Measurements from ENCODE around the gene TTN.

TTN gene

GRCh38 chr2:178627401-178627800, 179.8 kb downstream of the TTN start:
- no peak for TF ChIP-seq CTCF (IDR thresholded peaks at IDR 0.05; ENCODE audit: low read length)
- Histone ChIP-seq H3K27me3 (replicated peaks; ENCODE audit: insufficient read depth, low read length) (no peaks in the 10 kb centered on the region), H4K20me1 (ENCODE audit: insufficient read depth, low read length) (no peaks in the 10 kb centered on the region), H3K4me1 (ENCODE audit: low read length) (no peaks in the 10 kb centered on the region), H3K9me3 (replicated peaks; ENCODE audit: insufficient read depth, low read length) (no peaks in the 10 kb centered on the region), H2AFZ (ENCODE audit: low read length) (no peak overlapping the region), H3K9ac (ENCODE audit: low read length) (no peak overlapping the region), H3K27ac (ENCODE audit: low read length) (no peak overlapping the region), H3F3A (ENCODE audit: insufficient read depth, low read length) (no peaks in the 10 kb centered on the region), H3K79me2 (ENCODE audit: low read length) (no peaks in the 10 kb centered on the region), H3K4me3 (ENCODE audit: low read length) (no peak overlapping the region), H3K36me3 (replicated peaks; ENCODE audit: insufficient read depth, low read length) (no peaks in the 10 kb centered on the region), H3K9me2 (replicated peaks; ENCODE audit: insufficient read depth, low read length) (no peaks in the 10 kb centered on the region), H3K4me2 (ENCODE audit: low read depth, low read length) (no peak overlapping the region)
- no peak for DNase-seq

GRCh38 chr2:178615969-178616368, 191.3 kb downstream of the TTN start:
- Histone ChIP-seq H3K36me3 (replicated peaks; ENCODE audit: insufficient read depth, low read length) (no peaks in the 10 kb centered on the region), H3K79me2 (ENCODE audit: low read length) (no peaks in the 10 kb centered on the region), H3K4me1 (ENCODE audit: low read length) (no peaks in the 10 kb centered on the region), H4K20me1 (ENCODE audit: insufficient read depth, low read length) (no peaks in the 10 kb centered on the region), H3K9ac (ENCODE audit: low read length) (no peak overlapping the region), H3K9me2 (replicated peaks; ENCODE audit: insufficient read depth, low read length) (no peaks in the 10 kb centered on the region), H3K27ac (ENCODE audit: low read length) (no peak overlapping the region), H3K27me3 (replicated peaks; ENCODE audit: insufficient read depth, low read length) (no peaks in the 10 kb centered on the region), H3K4me3 (ENCODE audit: low read length) (no peak overlapping the region), H3K9me3 (replicated peaks; ENCODE audit: insufficient read depth, low read length) (no peaks in the 10 kb centered on the region), H2AFZ (ENCODE audit: low read length) (no peak overlapping the region), H3F3A (ENCODE audit: insufficient read depth, low read length) (no peaks in the 10 kb centered on the region), H3K4me2 (ENCODE audit: low read depth, low read length) (no peak overlapping the region)
- no peak for DNase-seq
- TF ChIP-seq EZH2 (optimal IDR thresholded peaks at IDR 0.05; ENCODE audit: low read depth, low read length) (no peak), CTCF (IDR thresholded peaks at IDR 0.05; ENCODE audit: low read length) (no peak), EZH2phosphoT487 (IDR thresholded peaks at IDR 0.05; ENCODE audit: low read length) (no peak)

- DNase-seq, result no peak
- Histone ChIP-seq H3K4me2 (ENCODE audit: low read depth, low read length) (no peak overlapping the region), H3K9ac (ENCODE audit: low read length) (no peak overlapping the region), H3K4me1 (ENCODE audit: low read length) (no peaks in the 10 kb centered on the region), H4K20me1 (ENCODE audit: insufficient read depth, low read length) (no peaks in the 10 kb centered on the region), H2AFZ (ENCODE audit: low read length) (no peak overlapping the region), H3F3A (ENCODE audit: insufficient read depth, low read length) (no peaks in the 10 kb centered on the region), H3K9me3 (replicated peaks; ENCODE audit: insufficient read depth, low read length) (no peaks in the 10 kb centered on the region), H3K27ac (ENCODE audit: low read length) (no peak overlapping the region), H3K9me2 (replicated peaks; ENCODE audit: insufficient read depth, low read length) (no peaks in the 10 kb centered on the region), H3K79me2 (ENCODE audit: low read length) (no peaks in the 10 kb centered on the region), H3K4me3 (ENCODE audit: low read length) (no peak overlapping the region), H3K36me3 (replicated peaks; ENCODE audit: insufficient read depth, low read length) (no peaks in the 10 kb centered on the region), H3K27me3 (replicated peaks; ENCODE audit: insufficient read depth, low read length) (no peaks in the 10 kb centered on the region)
- TF ChIP-seq EZH2phosphoT487 (IDR thresholded peaks at IDR 0.05; ENCODE audit: low read length) (no peak), CTCF (IDR thresholded peaks at IDR 0.05; ENCODE audit: low read length) (no peak), EZH2 (optimal IDR thresholded peaks at IDR 0.05; ENCODE audit: low read depth, low read length) (no peak)
Measured at GRCh38 chr2:178602901-178603300, 204.3 kb downstream of the TTN start.

- Histone ChIP-seq H3K9me3 (replicated peaks; ENCODE audit: insufficient read depth, low read length) (no peaks in the 10 kb centered on the region), H3K79me2 (ENCODE audit: low read length) (no peaks in the 10 kb centered on the region), H3K4me3 (ENCODE audit: low read length) (no peak overlapping the region), H2AFZ (ENCODE audit: low read length) (no peak overlapping the region), H3K9me2 (replicated peaks; ENCODE audit: insufficient read depth, low read length) (no peaks in the 10 kb centered on the region), H3K4me2 (ENCODE audit: low read depth, low read length) (no peak overlapping the region), H3K4me1 (ENCODE audit: low read length) (no peaks in the 10 kb centered on the region), H3K27ac (ENCODE audit: low read length) (no peak overlapping the region), H3K27me3 (replicated peaks; ENCODE audit: insufficient read depth, low read length) (no peaks in the 10 kb centered on the region), H4K20me1 (ENCODE audit: insufficient read depth, low read length) (no peaks in the 10 kb centered on the region), H3F3A (ENCODE audit: insufficient read depth, low read length) (no peaks in the 10 kb centered on the region), H3K36me3 (replicated peaks; ENCODE audit: insufficient read depth, low read length) (no peaks in the 10 kb centered on the region), H3K9ac (ENCODE audit: low read length) (no peak overlapping the region)
- DNase-seq, result no peak
- TF ChIP-seq CTCF (IDR thresholded peaks at IDR 0.05; ENCODE audit: low read length) (no peak), EZH2phosphoT487 (IDR thresholded peaks at IDR 0.05; ENCODE audit: low read length) (no peak), EZH2 (optimal IDR thresholded peaks at IDR 0.05; ENCODE audit: low read depth, low read length) (no peak)
Measured at GRCh38 chr2:178592655-178593054, 214.6 kb downstream of the TTN start.
